K562 (cell line): ENCODE results near the gene RESF1. TPM values are rescaled to one million over a fixed set of nuclear protein-coding genes. Genes with fewer than 3 reads are reported as not detected.

Experiments used
- BMI1 ChIP-seq: fragments of 150-350 bp; IDR thresholded peaks from 2 replicates; pipeline ENCODE4 v1.6.1; 2014; ENCODE audit warnings: low read length
- CBX2 ChIP-seq: fragments of 200-600 bp; sonication (generic); IDR thresholded peaks from one replicate; pipeline ENCODE4 v1.6.1; 2012; ENCODE audit warnings: mild to moderate bottlenecking, low read length, inconsistent platforms; ENCODE audit not compliant: insufficient read depth, poor library complexity, severe bottlenecking
- HMGXB4 ChIP-seq: sonication (generic); formaldehyde crosslinking; IDR thresholded peaks from 2 replicates; pipeline ENCODE4 v1.8.1; 2023; ENCODE audit warnings: mild to moderate bottlenecking, missing genetic modification reagents
- IFI16 ChIP-seq: fragments of 250-450 bp; sonication (Bioruptor Pico); IDR thresholded peaks from 2 replicates; pipeline ENCODE4 v2.1.2; 2022; ENCODE audit warnings: mild to moderate bottlenecking, inconsistent platforms
- MIER1 ChIP-seq: fragments of 450-650 bp; IDR thresholded peaks from 2 replicates; pipeline ENCODE4 v1.6.1; 2016; ENCODE audit warnings: antibody characterized with exemption, mild to moderate bottlenecking, low read depth
- RBFOX2 ChIP-seq: fragments of 200-400 bp; formaldehyde crosslinking; IDR thresholded peaks from 2 replicates; pipeline ENCODE4 v1.6.1; 2017; ENCODE audit warnings: low read depth, mild to moderate bottlenecking, low read length, moderate library complexity
- RBM25 ChIP-seq: fragments of 200-400 bp; formaldehyde crosslinking; IDR thresholded peaks from 2 replicates; pipeline ENCODE4 v1.6.1; 2018; ENCODE audit warnings: low read length, low read depth, moderate library complexity; ENCODE audit not compliant: severe bottlenecking
- SRF ChIP-seq, 2 experiments: fragments of 250-450, 450-650 bp in 1 of 2; sonication (Bioruptor Pico) in 1 of 2; sonication (generic) in 1 of 2; formaldehyde crosslinking; IDR thresholded peaks; 2 replicates each; pipeline versions ENCODE4 v1.5.0 to v1.5.1; 2020 to 2022; ENCODE audit warnings: mild to moderate bottlenecking in 1 of 2, missing genetic modification reagents in 1 of 2
- ZBTB40 ChIP-seq, 2 experiments: fragments of 450-650 bp in 1 of 2; sonication (generic) in 1 of 2; formaldehyde crosslinking in 1 of 2; IDR thresholded peaks; 2 replicates each; pipeline versions ENCODE4 v1.7.1 to v1.9.0; 2016 to 2022; ENCODE audit warnings: inconsistent platforms in 1 of 2, mild to moderate bottlenecking in 1 of 2, missing genetic modification reagents in 1 of 2
- ZBTB9 ChIP-seq: fragments of 450-650 bp; formaldehyde crosslinking; IDR thresholded peaks from 2 replicates; pipeline ENCODE4 v1.4.0; 2020; ENCODE audit warnings: mild to moderate bottlenecking, moderate library complexity
- ZNF133 ChIP-seq: fragments of 250-450 bp; sonication (Bioruptor Pico); IDR thresholded peaks from 2 replicates; pipeline ENCODE4 v1.4.0; 2020; ENCODE audit warnings: mild to moderate bottlenecking
- ZNF780A ChIP-seq: fragments of 250-450 bp; sonication (Bioruptor Pico); IDR thresholded peaks from 2 replicates; pipeline ENCODE4 v1.5.0; 2021; ENCODE audit warnings: mild to moderate bottlenecking
- polyA plus RNA-seq, 8 experiments: library from polyadenylated mRNA; depleted of rRNA in 4 of 8; stranded (reverse) in 5 of 8; unstranded in 3 of 8; fragments of >200 nt; fragmentation: Nextera tagmentation in 2 of 8; fragmentation: Illumina TruSeq in 1 of 8; extraction: Ambion mirVana in 2 of 8; extraction: Trizol in 1 of 8; gene quantifications; 2 replicates each; pipeline versions ENCODE4 v1.2.1 to v1.2.3, GENCODE V29; 2011 to 2014; ENCODE audit warnings: inconsistent platforms in 1 of 8, missing spikeins in 1 of 8
- total RNA-seq, 7 experiments: library from RNA; depleted of rRNA in 6 of 7; stranded (reverse); fragments of >200 nt in 6 of 7; fragmentation: Illumina TruSeq in 2 of 7; extraction: Trizol in 2 of 7; gene quantifications; 2 replicates each; pipeline versions ENCODE4 v1.2.1 to v1.2.3, GENCODE V29; 2011 to 2021; ENCODE audit warnings: low replicate concordance in 1 of 7

RESF1 gene
- total and polyA plus RNA-seq, 9 of the 15 experiments (the other 6 are each of a cell fraction or from before 2014, with no cell fraction given): 21.5 to 121 (median 53.6) TPM

- TF ChIP-seq ZBTB40 (IDR thresholded peaks at IDR 0.05): peak; percentile 49
- TF ChIP-seq ZBTB40 (CRISPR knock-in tag; IDR thresholded peaks at IDR 0.05): no peak
- TF ChIP-seq RBM25: no peak
- TF ChIP-seq ZNF133 (CRISPR knock-in tag): no peak
- no peak for TF ChIP-seq IFI16 (CRISPR knock-in tag)
- no peak for TF ChIP-seq BMI1
- peak; percentile 92 for TF ChIP-seq ZBTB9 (CRISPR knock-in tag)
- TF ChIP-seq CBX2: no peak
- TF ChIP-seq SRF (CRISPR knock-in tag; IDR thresholded peaks at IDR 0.05): no peak
- TF ChIP-seq ZNF780A (CRISPR knock-in tag): no peak
- peak; percentile 14; the same call in 1 of the 2 replicates for TF ChIP-seq MIER1
- TF ChIP-seq HMGXB4: no peak
- no peak for TF ChIP-seq RBFOX2
Observed at GRCh38 chr12:32005496-32006125, 46.4 kb downstream of the RESF1 start (continued).
